Stimulated activated CD4-positive, alpha-beta T cell treated with anti-CD3 and anti-CD28 coated beads, Interleukin-4, amount 100 ng/mL, for 48 hours (primary cell): Measurements from ENCODE around the gene GPC3.
"Not testable (repeated sequence)": the region's sequence is repeated elsewhere in the genome, so short reads cannot be mapped to it uniquely, and the experiment has no call there.

Experiments
- DNase-seq, 2 donors: peaks; one replicate each; pipeline ENCODE4 v3.0.0-alpha.2; 2020; ENCODE audit warnings: low read depth in 2 of 2

Gene GPC3

DNA sequence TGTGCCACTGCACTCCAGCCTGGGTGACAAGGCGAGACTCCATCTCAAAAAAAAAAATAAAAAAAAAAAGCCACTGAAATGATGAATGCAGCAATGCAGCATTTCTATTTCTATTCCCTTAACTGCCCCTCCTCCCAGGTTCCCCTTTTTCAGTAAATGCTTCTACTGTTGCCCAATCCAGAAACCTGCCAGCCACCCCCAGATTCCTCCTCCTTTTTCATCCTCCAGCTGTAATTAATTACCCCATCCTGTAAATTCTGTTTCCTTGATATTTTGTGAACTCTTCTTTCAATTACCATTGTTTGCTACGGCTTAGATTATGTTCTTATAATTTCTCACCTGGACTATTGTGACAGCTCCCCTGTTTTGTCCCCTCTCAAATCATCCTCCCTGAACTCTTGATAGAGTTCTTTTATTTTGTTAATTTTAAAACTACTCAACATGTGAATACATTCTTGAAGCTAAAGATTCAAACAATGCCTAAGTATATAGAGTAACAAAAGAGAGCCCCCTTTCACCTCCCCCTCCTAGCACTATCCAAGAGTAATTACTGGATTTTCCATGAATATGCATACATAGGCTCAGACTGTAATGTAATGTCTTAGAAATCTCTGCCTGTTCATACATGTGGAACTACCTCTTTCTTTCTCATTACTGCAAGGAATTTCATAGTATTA, 429.5 kb downstream of the GPC3 start:
- no peak for DNase-seq

DNA sequence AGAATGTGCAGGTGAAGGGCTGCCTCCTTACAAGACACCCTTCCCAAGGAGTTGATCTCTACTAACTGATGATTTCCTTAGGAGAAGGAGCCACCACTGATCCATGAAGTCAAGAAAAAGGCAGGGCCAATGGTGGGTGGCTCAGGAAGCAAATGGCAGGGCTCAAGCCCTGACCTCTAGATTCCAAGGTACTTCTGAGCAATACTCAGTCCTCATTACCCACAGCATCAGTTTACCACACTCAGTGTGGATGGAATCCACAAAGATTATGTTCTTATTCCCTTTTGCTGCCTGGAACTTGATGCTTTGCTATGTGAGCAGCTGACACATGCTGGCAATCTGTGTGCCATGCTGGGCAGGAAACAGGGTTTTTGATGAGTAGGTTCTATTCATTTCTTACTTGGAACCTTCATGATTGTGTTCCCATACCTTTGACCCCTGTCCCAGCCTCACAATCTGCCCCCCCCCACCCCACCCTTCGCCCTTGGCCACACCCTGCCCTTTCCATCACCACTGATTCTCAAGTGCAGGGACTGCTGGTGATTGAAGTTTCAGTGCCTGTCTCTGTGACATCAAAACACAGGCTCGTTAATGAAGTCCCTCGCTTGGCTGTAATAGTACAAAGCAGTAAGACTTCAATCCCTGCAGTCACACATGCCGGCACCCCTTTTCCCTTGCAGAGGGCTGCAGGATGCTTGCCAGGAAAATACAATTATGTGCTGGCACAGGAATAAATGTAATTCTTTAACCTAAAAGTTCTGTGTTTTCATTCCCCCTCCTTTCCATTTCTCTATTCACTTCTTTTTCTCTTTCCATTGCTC, 434.5 kb downstream of the GPC3 start:
- no peak for DNase-seq

DNA sequence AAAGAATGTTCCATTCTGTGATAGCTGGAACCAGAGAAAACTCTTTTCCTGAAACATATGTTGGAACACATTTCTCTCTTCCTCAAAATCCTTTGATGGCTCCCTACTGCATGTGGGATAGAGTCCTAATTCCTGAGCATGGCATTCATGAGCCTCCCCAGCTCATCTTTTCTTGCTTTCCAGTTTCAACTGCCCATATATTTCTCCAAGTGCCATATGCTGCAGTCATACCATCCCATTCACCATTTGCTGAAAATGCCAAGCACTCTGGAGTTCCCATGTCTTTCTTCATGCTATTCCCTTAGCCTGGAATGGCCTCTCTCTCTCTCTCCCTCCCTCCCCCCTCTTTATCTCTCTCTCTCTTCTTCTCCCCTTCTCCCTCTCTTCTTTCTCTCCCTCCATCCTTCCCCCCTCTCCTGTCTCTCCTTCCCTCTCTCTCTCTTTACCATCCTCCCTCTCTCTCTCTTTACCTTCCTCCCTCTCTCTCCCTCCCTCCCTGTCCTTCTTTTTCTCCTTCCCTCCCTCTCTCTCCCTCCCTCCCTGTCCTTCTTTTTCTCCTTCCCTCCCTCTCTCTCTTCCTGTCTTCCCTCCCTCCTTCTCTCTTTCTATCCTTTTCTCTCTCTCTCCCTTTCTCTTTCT, 436.0 kb downstream of the GPC3 start:
- no peak for DNase-seq

DNA sequence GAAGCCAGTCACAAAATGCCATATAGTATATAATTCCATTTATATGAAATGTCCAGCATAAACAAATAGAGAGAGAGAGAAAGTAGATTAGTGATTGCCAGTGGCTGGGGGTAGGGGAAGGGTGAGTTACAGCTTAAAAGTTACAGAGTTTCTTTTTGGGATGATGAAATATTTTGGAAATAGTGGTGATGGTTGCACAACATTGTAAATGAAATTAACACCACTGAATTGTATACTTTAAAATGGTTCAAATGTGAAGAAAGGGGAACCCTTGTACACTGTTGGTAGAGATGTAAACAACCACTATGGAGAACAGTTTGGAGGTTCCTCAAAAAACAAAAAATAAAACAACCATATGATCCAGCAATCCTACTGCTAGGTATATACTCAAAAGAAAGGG, 439.0 kb downstream of the GPC3 start:
- DNase-seq = no peak

DNA sequence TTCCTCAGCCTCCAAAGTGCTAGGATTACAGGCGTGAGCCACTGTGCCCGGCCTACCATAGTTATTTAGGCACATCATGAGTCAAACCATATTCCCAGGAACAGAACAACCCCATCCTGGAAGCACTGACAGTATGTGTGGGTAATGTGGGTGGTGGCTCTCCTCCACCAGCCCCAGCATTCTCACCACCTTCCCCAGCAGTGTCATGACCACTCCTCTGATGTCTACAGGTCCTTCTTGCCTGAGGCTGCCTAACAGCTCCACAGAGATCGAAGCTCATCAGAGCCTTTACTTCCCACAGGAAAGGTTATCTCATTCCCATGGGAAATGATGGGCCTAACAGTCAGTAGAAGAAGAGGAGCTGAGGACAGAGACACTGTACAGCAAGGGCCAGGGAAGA, 440.6 kb downstream of the GPC3 start:
- no peak for DNase-seq

DNA sequence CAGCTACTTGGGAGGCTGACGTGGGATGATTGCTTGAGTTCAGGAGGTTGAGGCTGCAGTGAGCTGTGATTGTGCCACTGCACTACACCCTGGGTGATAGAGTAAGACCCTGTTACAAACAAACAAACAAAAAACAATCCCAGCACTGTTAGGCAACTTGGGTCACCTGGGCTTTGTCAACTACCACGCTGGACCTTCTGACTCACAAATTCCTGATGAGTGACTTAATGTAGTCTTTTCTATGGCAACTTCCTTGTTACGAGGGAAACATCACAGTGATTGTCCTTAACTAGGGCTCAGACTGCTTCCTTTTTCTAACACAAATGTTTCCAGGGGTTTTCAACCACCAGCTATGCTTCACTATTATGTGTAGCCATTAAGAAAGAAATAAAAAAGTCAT, 441.3 kb downstream of the GPC3 start:
- no peak for DNase-seq

DNA sequence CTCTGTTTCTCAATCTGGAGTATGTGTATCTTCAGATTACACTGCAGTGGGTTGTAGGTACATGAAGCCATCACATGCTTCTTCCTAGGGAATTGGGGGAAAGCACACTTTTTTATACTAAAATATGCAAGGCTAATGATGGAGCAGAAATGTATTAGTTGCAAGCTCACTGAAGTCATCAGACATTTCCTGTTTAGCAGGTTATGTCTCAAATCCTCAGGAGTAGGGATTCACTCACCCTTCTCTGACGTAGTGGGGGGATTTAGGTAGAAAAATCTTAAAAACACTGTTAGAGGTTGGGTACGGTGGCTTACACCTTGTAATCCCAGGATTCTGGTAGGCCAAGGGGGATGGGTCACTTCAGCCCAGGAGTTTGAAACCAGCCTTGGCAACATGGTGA, 441.7 kb downstream of the GPC3 start:
- DNase-seq = no peak

DNA sequence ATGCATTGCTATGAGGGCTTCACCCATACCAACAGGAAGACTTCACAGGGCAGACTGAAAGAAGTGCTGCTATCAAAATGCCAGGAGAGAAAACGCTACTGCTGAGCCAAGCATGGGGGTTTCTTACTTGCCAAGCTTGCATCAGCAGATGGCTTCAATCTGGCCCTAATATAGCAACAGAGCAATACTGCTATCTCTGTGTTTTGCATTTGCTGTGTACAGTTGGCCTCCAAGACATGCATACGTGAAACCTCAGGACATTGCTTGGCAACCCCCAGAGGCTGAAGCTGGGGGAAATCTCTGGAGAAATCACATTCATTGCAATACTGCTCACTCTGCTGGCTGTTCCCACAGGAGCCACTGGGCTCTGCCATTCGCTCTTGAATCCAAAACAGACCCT, 442.9 kb downstream of the GPC3 start:
- no peak for DNase-seq

DNA sequence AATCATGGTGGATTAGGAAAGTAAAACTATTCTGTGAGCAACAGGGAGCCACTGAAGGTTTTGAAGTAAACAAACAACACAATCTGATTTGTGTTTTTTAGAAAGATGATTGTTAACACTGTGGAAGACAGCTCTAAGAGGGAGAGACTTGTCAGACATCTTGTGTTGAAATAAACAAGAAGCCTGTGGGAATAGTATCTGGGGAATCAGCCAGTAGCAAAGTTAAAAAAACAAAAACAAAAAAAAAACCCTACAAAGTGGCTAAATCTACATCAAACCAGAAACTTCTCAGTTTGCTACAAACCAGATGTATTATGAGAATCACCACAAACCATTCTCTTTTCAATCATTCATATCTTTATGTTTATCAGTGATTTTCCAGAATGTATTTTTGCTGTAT, 444.4 kb downstream of the GPC3 start:
- no peak for DNase-seq

DNA sequence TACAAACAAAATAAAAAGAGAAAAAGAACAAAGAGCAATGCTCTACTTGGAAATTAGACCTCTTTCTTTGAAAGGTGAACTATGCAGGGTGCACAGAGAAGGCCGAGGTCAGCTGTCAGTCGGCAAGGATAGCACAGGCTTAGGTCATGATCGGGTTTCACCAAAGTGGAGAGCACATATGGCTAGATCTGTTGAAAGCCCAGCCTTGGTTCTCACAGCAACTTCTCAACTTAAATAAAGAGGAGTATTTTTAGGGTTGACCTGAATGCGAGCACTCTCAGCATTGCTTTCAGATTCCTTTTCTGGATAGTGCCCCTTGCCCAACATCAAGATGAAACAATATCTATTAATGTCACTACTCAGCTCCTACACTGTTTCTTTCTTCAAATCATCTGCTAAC, 447.2 kb downstream of the GPC3 start:
- DNase-seq = no peak

DNA sequence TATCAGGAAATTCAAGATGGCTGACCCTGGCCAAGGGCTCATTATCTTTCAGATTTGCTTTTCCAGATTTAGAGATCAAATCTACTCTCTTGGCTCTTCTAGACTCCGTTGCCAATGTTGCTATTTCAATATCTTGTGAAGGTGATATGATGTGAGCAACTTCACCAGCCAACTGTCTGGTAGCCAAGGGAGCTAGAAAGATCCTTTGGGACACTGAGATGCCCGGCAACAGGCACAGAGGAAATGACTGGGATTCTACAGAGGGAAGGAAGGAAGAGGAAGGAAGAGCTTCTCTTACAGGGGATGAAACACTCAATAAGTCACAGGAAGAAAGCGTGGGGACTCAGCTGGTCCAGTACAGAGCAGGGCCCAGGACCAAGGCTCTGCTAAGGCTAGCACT, 448.3 kb downstream of the GPC3 start:
- DNase-seq = no peak

DNA sequence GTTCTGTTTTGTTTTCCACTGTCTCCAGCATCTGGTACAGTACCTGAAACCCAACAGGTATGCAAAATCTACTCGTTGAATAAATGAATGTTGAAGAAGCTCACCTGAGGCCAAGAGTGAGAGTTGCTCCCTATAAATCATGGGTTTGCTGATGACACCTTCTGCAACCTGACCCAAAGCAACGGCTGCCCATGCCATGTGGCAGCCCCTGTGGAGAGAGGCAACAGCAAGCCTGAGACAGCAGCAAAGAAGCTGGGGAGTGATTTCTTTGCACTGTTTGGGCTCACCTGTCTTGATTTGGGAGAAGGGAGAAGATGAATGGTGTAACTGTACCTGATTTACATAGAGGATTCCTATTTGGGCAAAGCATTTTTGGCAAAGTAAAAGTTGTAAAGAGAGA, 450.3 kb downstream of the GPC3 start:
- DNase-seq = no peak

DNA sequence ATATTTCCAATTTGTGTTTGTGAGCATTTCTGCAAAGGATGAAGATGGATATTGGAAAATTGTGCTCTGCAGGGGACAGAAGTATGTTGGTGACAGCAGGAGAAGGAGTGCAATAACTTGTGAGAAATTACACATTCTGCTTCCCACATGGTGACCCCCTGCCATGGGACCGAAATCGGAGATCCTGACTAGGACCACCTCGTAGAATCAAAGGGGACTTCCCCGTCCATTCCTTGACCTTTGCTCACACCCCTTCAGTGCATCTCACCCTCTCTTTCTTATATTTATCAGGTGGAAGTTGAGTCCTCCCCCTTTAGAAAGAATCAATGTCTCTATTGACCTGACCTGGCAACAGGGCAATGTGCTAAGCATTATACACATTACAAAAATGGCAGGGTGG, 451.2 kb downstream of the GPC3 start:
- no peak for DNase-seq

DNA sequence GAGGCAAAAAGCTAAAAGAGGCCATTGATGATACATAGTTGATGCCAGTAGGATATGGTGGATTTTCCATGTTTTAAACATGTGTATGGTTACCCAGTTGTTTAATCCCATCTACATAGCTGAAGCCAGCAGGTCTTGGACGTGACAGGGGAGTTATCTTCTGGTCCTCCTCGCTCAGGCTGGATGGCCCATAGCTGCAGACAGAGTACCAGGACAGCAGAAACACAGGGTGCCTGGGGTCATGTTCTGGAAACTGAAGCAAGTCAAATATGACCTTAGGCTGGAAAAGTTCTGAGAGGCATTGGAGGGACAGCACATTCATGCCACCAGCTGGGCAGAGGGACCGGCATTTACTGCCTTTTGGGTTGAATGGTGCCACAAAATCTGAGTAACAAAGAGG, 452.1 kb downstream of the GPC3 start:
- DNase-seq = no peak

DNA sequence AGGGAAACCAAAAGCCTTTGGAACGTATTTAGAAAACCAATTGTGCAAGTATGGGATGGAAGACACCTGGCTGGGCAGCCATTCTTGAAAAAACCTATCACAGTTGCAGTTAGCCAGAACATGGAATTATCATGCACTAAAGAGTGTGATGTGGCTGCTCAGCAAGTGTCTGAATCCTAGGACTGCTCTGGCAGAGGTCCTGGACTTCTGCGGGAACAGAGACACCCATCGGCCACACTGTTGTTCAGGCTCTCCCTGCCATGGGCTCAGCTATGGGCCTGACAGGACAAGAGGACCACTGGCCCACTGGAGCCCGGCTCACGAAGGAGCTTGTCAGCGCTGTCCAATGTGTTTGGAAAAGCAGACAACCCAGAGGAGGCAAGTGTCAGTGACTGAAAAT, 454.4 kb downstream of the GPC3 start:
- no peak for DNase-seq

DNA sequence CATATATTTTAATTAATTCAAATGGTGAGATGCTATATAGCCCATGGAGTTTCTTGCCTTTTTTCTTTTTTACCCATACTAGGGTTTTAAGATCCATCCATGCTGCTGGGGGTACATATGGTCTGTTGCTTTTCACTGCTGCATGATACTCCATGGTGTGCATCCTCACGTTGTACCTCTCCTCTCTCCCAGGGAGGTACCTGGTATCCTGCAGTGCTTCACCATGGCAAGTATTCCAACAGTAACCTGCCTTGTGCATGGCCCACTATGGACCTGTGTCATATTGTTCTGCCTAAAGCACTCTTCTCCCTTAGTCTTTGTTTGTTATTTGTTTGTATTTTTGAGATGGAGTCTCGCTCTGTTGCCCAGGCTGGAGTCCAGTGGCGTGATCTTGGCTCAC, 455.8 kb downstream of the GPC3 start:
- DNase-seq = no peak

DNA sequence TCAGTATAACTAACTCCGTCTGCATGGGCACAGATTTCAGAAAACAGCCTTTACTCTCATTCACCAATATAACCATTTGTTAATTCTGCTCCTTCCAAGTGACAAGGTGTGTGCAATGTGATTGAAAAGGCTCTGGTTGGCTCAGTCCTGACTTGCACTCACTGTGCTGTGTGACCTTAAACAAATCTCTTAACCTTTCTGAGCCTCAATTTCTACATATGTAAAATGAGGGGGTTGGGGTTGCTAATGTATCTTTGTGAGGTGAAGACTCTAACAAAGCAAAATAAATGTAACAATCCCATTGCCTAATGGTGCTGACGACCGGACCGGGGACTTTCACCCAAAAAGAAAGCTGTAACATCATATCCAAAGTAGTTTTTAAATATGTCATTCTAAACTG, 457.6 kb downstream of the GPC3 start:
- no peak for DNase-seq

DNA sequence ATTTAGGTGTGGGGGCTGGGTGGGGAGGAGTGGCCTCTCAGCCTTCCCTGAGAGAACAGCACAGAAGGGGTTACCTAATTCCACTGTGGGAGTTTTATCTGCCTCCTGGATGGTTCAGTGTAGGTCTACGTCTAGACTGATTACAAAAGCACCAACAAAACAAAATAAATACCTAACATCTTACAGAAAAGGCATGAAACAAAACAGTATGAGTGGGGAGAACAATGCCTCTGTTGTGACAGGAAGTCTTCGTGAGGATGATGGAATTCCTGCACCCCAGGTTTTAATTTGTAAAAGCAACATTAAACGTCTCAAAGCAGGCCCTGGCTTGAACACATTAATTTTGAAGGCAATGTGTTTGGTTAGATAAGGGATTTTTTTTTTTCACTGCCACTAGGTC, 458.0 kb downstream of the GPC3 start:
- DNase-seq = no peak

DNA sequence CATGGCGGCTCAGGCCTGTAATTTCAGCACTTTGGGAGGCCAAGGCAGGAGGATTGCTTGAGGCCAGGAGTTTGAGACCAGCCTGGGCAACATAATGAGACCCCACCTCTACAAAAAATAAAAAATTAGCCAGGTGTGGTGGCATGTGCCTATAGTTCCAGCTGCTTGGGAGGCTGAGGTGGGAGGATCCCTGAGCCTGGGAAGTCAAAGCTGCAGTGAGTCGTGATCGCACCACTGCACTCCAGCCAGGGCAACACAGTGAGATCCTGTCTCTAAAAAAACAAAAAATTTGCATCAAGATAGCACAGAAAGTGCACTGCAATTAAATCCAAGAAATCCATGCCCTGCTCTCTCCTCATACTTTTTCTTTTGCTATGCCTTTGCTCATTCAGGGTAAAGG, 458.6 kb downstream of the GPC3 start:
- DNase-seq = not testable (repeated sequence)

DNA sequence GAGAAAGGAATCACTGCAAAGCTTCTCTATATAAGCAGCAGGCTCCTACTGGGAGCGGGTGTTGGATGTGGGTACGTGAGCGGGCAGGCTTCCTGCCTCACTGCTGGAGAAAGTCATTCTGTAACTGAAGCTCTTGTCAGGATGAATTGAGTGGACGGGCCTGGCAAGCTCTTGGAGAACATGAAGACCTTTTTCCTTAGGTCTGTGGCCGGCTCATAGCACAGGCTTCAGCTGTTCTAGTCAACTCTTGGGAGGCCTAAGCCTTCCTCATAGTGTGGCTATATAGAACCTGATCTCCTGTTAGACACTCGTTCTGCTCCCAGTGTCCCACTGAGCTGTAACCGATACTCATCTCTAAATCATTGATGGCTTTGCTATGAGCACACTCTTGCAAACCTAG, 461.9 kb downstream of the GPC3 start:
- no peak for DNase-seq

DNA sequence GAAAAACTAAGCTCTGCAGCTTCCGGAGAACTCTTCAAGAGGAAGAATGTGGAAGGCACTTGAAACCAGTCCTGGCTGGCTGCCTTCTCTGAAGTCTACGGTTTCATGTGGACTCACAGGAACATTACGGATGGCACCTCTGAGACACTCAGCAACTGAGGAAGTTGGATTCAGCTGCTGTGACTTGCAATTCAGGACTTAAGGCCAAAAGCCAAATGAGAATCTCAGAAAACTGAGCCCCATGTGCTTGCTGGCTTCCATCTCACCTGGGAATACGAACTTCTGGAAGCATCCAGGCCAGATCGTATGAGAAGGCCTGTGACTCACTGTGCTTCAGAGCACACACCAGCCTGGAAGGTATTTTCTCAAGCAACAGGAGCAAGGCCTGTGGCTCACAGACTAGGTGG, 462.3 kb downstream of the GPC3 start:
- no peak for DNase-seq

DNA sequence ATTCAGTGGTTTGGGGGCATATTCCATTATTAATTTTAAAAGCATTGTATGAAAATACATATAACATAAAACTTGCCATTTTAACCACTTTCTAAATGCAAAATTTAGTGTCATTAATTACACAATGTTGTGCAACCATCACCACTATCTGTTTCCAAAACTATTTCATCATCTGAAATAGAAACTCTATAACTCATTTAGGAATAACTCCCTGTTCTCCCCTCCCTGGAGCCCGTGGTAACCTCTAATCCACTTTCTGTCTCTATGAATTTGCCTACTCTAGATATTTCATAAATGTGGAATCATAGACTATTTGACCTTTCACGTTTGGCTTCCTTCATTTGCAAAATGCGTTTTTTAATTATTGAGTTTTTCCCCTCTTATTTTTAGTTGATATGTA, 468.7 kb downstream of the GPC3 start:
- DNase-seq = no peak

DNA sequence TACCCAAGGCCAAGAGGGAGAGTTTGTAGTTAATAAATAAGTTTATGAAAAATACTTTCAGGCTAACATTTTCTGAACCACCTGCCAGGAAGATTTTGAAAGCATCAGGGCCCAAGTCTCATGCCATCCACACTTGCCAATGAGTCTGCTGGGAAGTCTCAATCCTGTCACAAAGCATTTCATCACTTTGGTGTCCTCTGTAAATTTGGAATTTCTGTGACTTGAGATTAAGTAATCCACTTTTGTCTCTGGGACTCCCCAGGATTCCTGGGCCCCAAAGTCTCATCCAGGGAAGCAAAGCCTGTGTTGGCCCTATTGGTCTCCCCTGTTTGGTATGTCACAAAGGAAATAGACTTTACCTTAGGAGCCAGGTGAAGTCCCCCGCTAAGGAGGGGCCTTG, 470.9 kb downstream of the GPC3 start:
- no peak for DNase-seq
